Measurements from ENCODE around the gene METTL9. TPM values are rescaled to one million over a fixed set of nuclear protein-coding genes. Genes with fewer than 3 reads are reported as not detected.

The METTL9 gene
- total RNA-seq, 4 donors from 2014 or later = 128 to 162 (median 140) TPM

- WGBS, 2 donors = 94 to 97% methylated on average over 3 of the region's 3 CpGs
- intact Hi-C loops (cut with DNase I; ENCODE audit: low total_unique reads) = no loop called here
Observed at GRCh38 chr16:21617607-21618006, 18.2 kb downstream of the METTL9 start.

GRCh38 chr16:21618281-21618680, 18.9 kb downstream of the METTL9 start:
- TF ChIP-seq CTCF (IDR thresholded peaks at IDR 0.05) (no peak), POLR2A (IDR thresholded peaks at IDR 0.05) (no peak)
- 95 to 98% methylated on average over 5 of the region's 5 CpGs for WGBS, 2 donors
- intact Hi-C loops (cut with DNase I; ENCODE audit: low total_unique reads) = no loop called here
- H3K4me3 ChIP-seq (ENCODE audit: low read depth, poor library complexity, severe bottlenecking) = no peak overlapping the region
- DNase-seq (ENCODE audit: low spot score in 2 of 2) = no peak

More at GRCh38 chr16:21617607-21618006, 18.2 kb downstream of the METTL9 start:
- DNase-seq (ENCODE audit: low spot score in 2 of 2) = no peak
- no peak for TF ChIP-seq POLR2A (IDR thresholded peaks at IDR 0.05)
- no peak overlapping the region for H3K4me3 ChIP-seq (ENCODE audit: low read depth, poor library complexity, severe bottlenecking)

- TF ChIP-seq POLR2A (IDR thresholded peaks at IDR 0.05) = no peak
- TF ChIP-seq CTCF (IDR thresholded peaks at IDR 0.05) = no peak
- intact Hi-C loops (cut with DNase I; ENCODE audit: low total_unique reads) = no loop called here
- WGBS, 2 donors = 92% methylated on average over 4 of the region's 4 CpGs
- H3K4me3 ChIP-seq (ENCODE audit: low read depth, poor library complexity, severe bottlenecking) = no peak overlapping the region
- no peak for DNase-seq (ENCODE audit: low spot score in 2 of 2)
Observed at GRCh38 chr16:21619765-21620425, 20.5 kb downstream of the METTL9 start.

GRCh38 chr16:21620592-21620991, 21.2 kb downstream of the METTL9 start:
- no peak overlapping the region for H3K4me3 ChIP-seq (ENCODE audit: low read depth, poor library complexity, severe bottlenecking)
- TF ChIP-seq POLR2A (IDR thresholded peaks at IDR 0.05) (no peak), CTCF (IDR thresholded peaks at IDR 0.05) (no peak)
- intact Hi-C loops (cut with DNase I; ENCODE audit: low total_unique reads) = no loop called here
- DNase-seq (ENCODE audit: low spot score in 2 of 2) = no peak

GRCh38 chr16:21622545-21622944, 23.2 kb downstream of the METTL9 start:
- no peak overlapping the region for H3K4me3 ChIP-seq (ENCODE audit: low read depth, poor library complexity, severe bottlenecking)
- intact Hi-C loops (cut with DNase I; ENCODE audit: low total_unique reads) = no loop called here
- TF ChIP-seq CTCF (IDR thresholded peaks at IDR 0.05) (no peak), POLR2A (IDR thresholded peaks at IDR 0.05) (no peak)
- WGBS, 2 donors = 98 to 100% methylated on average over 1 of the region's 1 CpG
- DNase-seq (ENCODE audit: low spot score in 2 of 2) = no peak

GRCh38 chr16:21625026-21625425, 25.6 kb downstream of the METTL9 start:
- intact Hi-C loops (cut with DNase I; ENCODE audit: low total_unique reads) = no loop called here
- DNase-seq (ENCODE audit: low spot score in 2 of 2) = no peak
- no peak overlapping the region for H3K4me3 ChIP-seq (ENCODE audit: low read depth, poor library complexity, severe bottlenecking)
- TF ChIP-seq CTCF (IDR thresholded peaks at IDR 0.05) = no peak
- TF ChIP-seq POLR2A (IDR thresholded peaks at IDR 0.05) = no peak
- 88 to 89% methylated on average over 1 of the region's 1 CpG for WGBS, 2 donors
